RPMI7951 (cell line): ENCODE data around the gene DNAAF1. TPM values are rescaled to one million over a fixed set of nuclear protein-coding genes. Genes with fewer than 3 reads are reported as not detected.

Experiments
- DNase-seq: peaks from one replicate; pipeline ENCODE4 v3.0.0-alpha.2; 2012; ENCODE audit warnings: low read depth
- total RNA-seq: library from RNA; depleted of rRNA; stranded (reverse); fragments of >200 nt; shearing (Covaris generic); gene quantifications from 2 replicates; pipeline ENCODE4 v1.2.3, GENCODE V29; 2014

The DNAAF1 gene
- total RNA-seq, 1 experiment from 2014 or later, result not detected

GRCh38 chr16:84161037-84161436 lies 15.9 kb downstream of the DNAAF1 start:
- no peak for DNase-seq

GRCh38 chr16:84161801-84162200 lies 16.7 kb downstream of the DNAAF1 start:
- DNase-seq, result no peak

- DNase-seq, result no peak
These were observed 20.6 kb downstream of the DNAAF1 start for GRCh38 chr16:84165746-84166145.

GRCh38 chr16:84166796-84167695 lies 21.9 kb downstream of the DNAAF1 start:
- no peak for DNase-seq

GRCh38 chr16:84169765-84170310 lies 24.7 kb downstream of the DNAAF1 start:
- no peak for DNase-seq

- no peak for DNase-seq
These were observed 29.3 kb downstream of the DNAAF1 start for GRCh38 chr16:84174396-84174795.

- DNase-seq, result no peak
These were observed 30.4 kb downstream of the DNAAF1 start for GRCh38 chr16:84175350-84176081.

- no peak for DNase-seq
These were observed 31.3 kb downstream of the DNAAF1 start for GRCh38 chr16:84176192-84177053.

- DNase-seq, result no peak
These were observed 32.6 kb downstream of the DNAAF1 start for GRCh38 chr16:84177741-84178073.

- DNase-seq, result no peak
These were observed 33.1 kb downstream of the DNAAF1 start for GRCh38 chr16:84178146-84178765.

- DNase-seq, result no peak
These were observed 33.9 kb downstream of the DNAAF1 start for GRCh38 chr16:84178892-84179611.

GRCh38 chr16:84179612-84180320 lies 34.7 kb downstream of the DNAAF1 start:
- no peak for DNase-seq

- no peak for DNase-seq
These were observed 35.5 kb downstream of the DNAAF1 start for GRCh38 chr16:84180519-84181140.

GRCh38 chr16:84181144-84181915 lies 36.2 kb downstream of the DNAAF1 start:
- DNase-seq, result no peak

- no peak for DNase-seq
These were observed 37.0 kb downstream of the DNAAF1 start for GRCh38 chr16:84182104-84182503.

- DNase-seq, result no peak
These were observed 37.8 kb downstream of the DNAAF1 start for GRCh38 chr16:84182680-84183571.

GRCh38 chr16:84183572-84183875 lies 38.4 kb downstream of the DNAAF1 start:
- DNase-seq, result no peak
